ENCODE data around the gene G3BP1. TPM values are rescaled to one million over a fixed set of nuclear protein-coding genes. Genes with fewer than 3 reads are reported as not detected.

The G3BP1 gene
- total and polyA plus RNA-seq, 2 of the 13 experiments (the other 11 are each of a cell fraction or from before 2014, with no cell fraction given): 36.7 to 320 TPM

DNA sequence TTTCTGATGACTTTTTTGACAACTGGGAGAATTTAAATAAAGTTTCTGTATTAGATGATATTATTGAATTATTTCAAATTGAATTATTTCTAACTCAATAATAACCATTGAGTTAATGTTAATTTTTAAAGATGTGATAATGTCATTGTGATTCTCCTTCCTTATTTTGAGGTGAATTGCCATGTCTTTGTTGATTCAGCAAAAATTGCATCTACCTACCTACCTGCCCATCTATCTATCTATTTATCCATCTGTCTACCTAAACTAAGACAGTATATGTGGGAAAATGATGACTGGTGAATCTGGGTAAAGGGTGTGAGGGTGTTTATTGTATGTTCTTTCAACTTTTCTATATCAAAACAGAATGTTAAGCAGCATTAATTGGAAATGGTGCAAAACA is 75.0 kb downstream of the G3BP1 start:
- Histone ChIP-seq H3K9me3 (ENCODE audit: low read length) (no peaks in the 10 kb centered on the region), H3K4me3 (replicated peaks in 1 of 3; ENCODE audit: insufficient read depth in 1 of 3, low read depth in 2 of 3, low read length in 3 of 3) (no peak overlapping the region), H3K36me3 (replicated peaks in 1 of 2; ENCODE audit: control insufficient read depth in 1 of 2, insufficient read depth in 2 of 2, low read length in 2 of 2) (no peaks in the 10 kb centered on the region), H3K79me2 (ENCODE audit: insufficient read depth, low read length) (no peaks in the 10 kb centered on the region), H2AFZ (ENCODE audit: low read length) (no peak overlapping the region), H3K4me1 (ENCODE audit: insufficient read depth, low read length) (no peaks in the 10 kb centered on the region), H3K4me2 (ENCODE audit: low read depth, low read length) (no peak overlapping the region), H4K20me1 (ENCODE audit: insufficient read depth, low read length) (no peaks in the 10 kb centered on the region), H3K27ac (ENCODE audit: extremely low read length, insufficient read depth, low read length) (no peak overlapping the region), H3K9ac (ENCODE audit: insufficient read depth, low read depth, low read length) (no peak overlapping the region), H3K27me3 (ENCODE audit: control insufficient read depth in 1 of 2, insufficient read depth in 2 of 2, low read length in 2 of 2) (no peaks in the 10 kb centered on the region)
- in situ Hi-C loops (cut with HindIII; ENCODE audit: extremely low pct_ligation_motif_present, low pct_unique_long_range_greater_than_20kb): loop anchor here (25.0 kb wide), 1 partner anchor 666 kb away; no protein-coding TSS in a partner anchor
- intact Hi-C loops (cut with micrococcal nuclease; ENCODE audit: unreplicated experiment): no loop called here
- CTCF ChIA-PET (ENCODE audit: low intra/inter-chr PET ratio, low total read pairs): no interaction called here
- DNase-seq (ENCODE audit: low spot score) (no peak), ATAC-seq (no peak), FAIRE-seq (no peak)
- no TSS peak for BruUV-seq (replicated peaks)
- TF ChIP-seq GATA4 (IDR thresholded peaks at IDR 0.05; ENCODE audit: borderline replicate concordance, low read depth): no peak
- TF ChIP-seq ZNF280B (CRISPR knock-in tag; IDR thresholded peaks at IDR 0.05; ENCODE audit: borderline replicate concordance): no peak
- no peak for TF ChIP-seq NCOA5 (CRISPR knock-in tag; IDR thresholded peaks at IDR 0.05)
- TF ChIP-seq MAFK (conservative IDR thresholded peaks at IDR 0.05 in 1 of 2, IDR thresholded peaks at IDR 0.05 in 1 of 2; ENCODE audit: low read length in 2 of 2): peak; percentile 58 to 74
- TF ChIP-seq, protein P1, sequence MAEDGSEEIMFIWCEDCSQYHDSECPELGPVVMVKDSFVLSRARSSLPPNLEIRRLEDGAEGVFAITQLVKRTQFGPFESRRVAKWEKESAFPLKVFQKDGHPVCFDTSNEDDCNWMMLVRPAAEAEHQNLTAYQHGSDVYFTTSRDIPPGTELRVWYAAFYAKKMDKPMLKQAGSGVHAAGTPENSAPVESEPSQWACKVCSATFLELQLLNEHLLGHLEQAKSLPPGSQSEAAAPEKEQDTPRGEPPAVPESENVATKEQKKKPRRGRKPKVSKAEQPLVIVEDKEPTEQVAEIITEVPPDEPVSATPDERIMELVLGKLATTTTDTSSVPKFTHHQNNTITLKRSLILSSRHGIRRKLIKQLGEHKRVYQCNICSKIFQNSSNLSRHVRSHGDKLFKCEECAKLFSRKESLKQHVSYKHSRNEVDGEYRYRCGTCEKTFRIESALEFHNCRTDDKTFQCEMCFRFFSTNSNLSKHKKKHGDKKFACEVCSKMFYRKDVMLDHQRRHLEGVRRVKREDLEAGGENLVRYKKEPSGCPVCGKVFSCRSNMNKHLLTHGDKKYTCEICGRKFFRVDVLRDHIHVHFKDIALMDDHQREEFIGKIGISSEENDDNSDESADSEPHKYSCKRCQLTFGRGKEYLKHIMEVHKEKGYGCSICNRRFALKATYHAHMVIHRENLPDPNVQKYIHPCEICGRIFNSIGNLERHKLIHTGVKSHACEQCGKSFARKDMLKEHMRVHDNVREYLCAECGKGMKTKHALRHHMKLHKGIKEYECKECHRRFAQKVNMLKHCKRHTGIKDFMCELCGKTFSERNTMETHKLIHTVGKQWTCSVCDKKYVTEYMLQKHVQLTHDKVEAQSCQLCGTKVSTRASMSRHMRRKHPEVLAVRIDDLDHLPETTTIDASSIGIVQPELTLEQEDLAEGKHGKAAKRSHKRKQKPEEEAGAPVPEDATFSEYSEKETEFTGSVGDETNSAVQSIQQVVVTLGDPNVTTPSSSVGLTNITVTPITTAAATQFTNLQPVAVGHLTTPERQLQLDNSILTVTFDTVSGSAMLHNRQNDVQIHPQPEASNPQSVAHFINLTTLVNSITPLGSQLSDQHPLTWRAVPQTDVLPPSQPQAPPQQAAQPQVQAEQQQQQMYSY (CRISPR knock-in tag; IDR thresholded peaks at IDR 0.05): no peak
- no peak for TF ChIP-seq HOXA3 (CRISPR knock-in tag; IDR thresholded peaks at IDR 0.05)
- peak; percentile 52; the same call in 1 of the 2 replicates for TF ChIP-seq MAFF (IDR thresholded peaks at IDR 0.05; ENCODE audit: low read depth, low read length)
- POLR2A ChIA-PET: no interaction called here

All from HepG2 (cell line).